HG03139 (cell line): ENCODE results near the gene CHCHD3.

Experiments
- ATAC-seq: cut with Tn5 transposase; IDR thresholded peaks from one replicate; pipeline ENCODE4 v1.9.1; 2021; ENCODE audit not compliant: unreplicated experiment

CHCHD3 gene

GRCh38 chr7:133048589-133048988 lies 33.3 kb downstream of the CHCHD3 start:
- ATAC-seq = no peak

- no peak for ATAC-seq
Measured at GRCh38 chr7:133047321-133047720, 34.6 kb downstream of the CHCHD3 start.

GRCh38 chr7:133044722-133045473 lies 37.0 kb downstream of the CHCHD3 start:
- ATAC-seq = no peak

GRCh38 chr7:133040674-133041073 lies 41.2 kb downstream of the CHCHD3 start:
- ATAC-seq = no peak

- no peak for ATAC-seq
Measured at GRCh38 chr7:133040178-133040577, 41.7 kb downstream of the CHCHD3 start.

- no peak for ATAC-seq
Measured at GRCh38 chr7:133039614-133040013, 42.3 kb downstream of the CHCHD3 start.

GRCh38 chr7:133036289-133036688 lies 45.6 kb downstream of the CHCHD3 start:
- ATAC-seq = no peak

- peak; percentile 71 for ATAC-seq
Measured at GRCh38 chr7:133035240-133035639, 46.6 kb downstream of the CHCHD3 start.

GRCh38 chr7:133030346-133030745 lies 51.5 kb downstream of the CHCHD3 start:
- no peak for ATAC-seq

GRCh38 chr7:133029463-133029862 lies 52.4 kb downstream of the CHCHD3 start:
- ATAC-seq = no peak

- ATAC-seq = no peak
Measured at GRCh38 chr7:133027397-133027796, 54.5 kb downstream of the CHCHD3 start.

GRCh38 chr7:133026210-133026859 lies 55.6 kb downstream of the CHCHD3 start:
- ATAC-seq = no peak

GRCh38 chr7:133025056-133025455 lies 56.8 kb downstream of the CHCHD3 start:
- no peak for ATAC-seq

GRCh38 chr7:133024596-133024995 lies 57.3 kb downstream of the CHCHD3 start:
- ATAC-seq = no peak

GRCh38 chr7:133023370-133024071 lies 58.4 kb downstream of the CHCHD3 start:
- ATAC-seq = no peak

GRCh38 chr7:133022661-133023060 lies 59.2 kb downstream of the CHCHD3 start:
- no peak for ATAC-seq

- no peak for ATAC-seq
Measured at GRCh38 chr7:133021196-133021595, 60.7 kb downstream of the CHCHD3 start.

GRCh38 chr7:133020496-133020895 lies 61.4 kb downstream of the CHCHD3 start:
- no peak for ATAC-seq

GRCh38 chr7:133019590-133019989 lies 62.3 kb downstream of the CHCHD3 start:
- no peak for ATAC-seq

GRCh38 chr7:133016604-133017003 lies 65.3 kb downstream of the CHCHD3 start:
- ATAC-seq = no peak

- no peak for ATAC-seq
Measured at GRCh38 chr7:133015888-133016287, 66.0 kb downstream of the CHCHD3 start.

- no peak for ATAC-seq
Measured at GRCh38 chr7:133011746-133012145, 70.1 kb downstream of the CHCHD3 start.
